GM10266 (cell line): Measurements from ENCODE around the gene ACP3.

Experiments used
- DNase-seq: peaks from one replicate; pipeline ENCODE4 v3.0.0; 2012; ENCODE audit errors: extremely low spot score
- TF ChIP-seq, protein P1 (sequence below): IDR thresholded peaks from 2 replicates; pipeline ENCODE4 v1.5.1; 2012; ENCODE audit warnings: mild to moderate bottlenecking, low read depth; ENCODE audit not compliant: control insufficient read depth, insufficient read depth; ENCODE audit errors: missing control alignments

The ACP3 gene, protein sequence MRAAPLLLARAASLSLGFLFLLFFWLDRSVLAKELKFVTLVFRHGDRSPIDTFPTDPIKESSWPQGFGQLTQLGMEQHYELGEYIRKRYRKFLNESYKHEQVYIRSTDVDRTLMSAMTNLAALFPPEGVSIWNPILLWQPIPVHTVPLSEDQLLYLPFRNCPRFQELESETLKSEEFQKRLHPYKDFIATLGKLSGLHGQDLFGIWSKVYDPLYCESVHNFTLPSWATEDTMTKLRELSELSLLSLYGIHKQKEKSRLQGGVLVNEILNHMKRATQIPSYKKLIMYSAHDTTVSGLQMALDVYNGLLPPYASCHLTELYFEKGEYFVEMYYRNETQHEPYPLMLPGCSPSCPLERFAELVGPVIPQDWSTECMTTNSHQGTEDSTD

DNA sequence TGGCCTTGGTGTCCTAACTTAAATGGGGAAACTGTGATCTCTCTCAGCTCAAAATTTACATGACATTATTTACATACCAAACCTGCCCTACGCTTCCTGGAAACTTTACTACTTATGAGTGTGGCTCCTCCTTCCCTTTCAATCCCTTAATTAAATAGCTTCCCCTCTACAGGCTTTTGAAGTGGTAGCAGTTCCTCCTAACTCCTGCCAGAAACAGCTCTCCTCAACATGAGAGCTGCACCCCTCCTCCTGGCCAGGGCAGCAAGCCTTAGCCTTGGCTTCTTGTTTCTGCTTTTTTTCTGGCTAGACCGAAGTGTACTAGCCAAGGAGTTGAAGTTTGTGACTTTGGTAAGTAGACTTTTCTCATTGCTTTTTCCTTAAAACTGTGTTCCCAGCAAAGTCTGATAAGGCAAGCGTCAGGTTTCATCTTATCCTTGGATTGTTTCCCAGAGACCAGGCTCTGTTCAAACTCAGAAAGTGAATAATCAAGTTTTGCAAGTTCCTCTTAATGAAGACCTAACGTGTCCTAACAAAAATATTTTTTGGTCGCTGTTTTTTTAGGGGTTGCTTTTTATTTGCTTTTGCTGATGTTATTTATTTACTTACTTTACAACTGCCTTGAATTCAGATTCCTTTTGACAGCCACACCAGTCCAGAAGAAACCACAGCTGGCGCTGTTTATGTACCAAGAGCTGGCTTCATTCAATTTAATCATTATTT lies at the start of gene ACP3:
ACP3 (plus strand) TSS at position 179 of the 720 bp plus-strand sequence; CDS start at position 229, 50 bp downstream.
- DNase-seq: no peak
- TF ChIP-seq, protein P1, sequence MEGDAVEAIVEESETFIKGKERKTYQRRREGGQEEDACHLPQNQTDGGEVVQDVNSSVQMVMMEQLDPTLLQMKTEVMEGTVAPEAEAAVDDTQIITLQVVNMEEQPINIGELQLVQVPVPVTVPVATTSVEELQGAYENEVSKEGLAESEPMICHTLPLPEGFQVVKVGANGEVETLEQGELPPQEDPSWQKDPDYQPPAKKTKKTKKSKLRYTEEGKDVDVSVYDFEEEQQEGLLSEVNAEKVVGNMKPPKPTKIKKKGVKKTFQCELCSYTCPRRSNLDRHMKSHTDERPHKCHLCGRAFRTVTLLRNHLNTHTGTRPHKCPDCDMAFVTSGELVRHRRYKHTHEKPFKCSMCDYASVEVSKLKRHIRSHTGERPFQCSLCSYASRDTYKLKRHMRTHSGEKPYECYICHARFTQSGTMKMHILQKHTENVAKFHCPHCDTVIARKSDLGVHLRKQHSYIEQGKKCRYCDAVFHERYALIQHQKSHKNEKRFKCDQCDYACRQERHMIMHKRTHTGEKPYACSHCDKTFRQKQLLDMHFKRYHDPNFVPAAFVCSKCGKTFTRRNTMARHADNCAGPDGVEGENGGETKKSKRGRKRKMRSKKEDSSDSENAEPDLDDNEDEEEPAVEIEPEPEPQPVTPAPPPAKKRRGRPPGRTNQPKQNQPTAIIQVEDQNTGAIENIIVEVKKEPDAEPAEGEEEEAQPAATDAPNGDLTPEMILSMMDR: no peak

DNA sequence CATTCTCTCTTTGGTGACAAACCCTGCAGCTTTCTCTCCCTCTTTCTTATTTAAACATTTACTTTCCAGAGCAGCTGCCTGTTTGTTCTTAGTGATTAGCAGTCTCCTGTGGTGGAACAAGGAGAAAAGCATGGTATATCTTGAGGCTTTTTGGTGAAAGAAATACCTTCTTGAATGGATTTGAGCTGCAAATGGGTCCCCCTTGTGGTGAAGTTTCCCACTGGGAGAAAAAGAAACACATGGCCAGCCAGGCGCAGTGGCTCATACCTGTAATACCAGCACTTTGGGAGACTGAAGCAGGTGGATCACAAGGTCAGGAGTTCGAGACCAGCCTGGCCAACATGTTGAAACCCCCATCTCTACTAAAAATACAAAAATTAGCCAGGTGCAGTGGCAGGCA lies 48.3 kb upstream of the ACP3 start:
- DNase-seq: no peak
- TF ChIP-seq, protein P1: peak; percentile 23

DNA sequence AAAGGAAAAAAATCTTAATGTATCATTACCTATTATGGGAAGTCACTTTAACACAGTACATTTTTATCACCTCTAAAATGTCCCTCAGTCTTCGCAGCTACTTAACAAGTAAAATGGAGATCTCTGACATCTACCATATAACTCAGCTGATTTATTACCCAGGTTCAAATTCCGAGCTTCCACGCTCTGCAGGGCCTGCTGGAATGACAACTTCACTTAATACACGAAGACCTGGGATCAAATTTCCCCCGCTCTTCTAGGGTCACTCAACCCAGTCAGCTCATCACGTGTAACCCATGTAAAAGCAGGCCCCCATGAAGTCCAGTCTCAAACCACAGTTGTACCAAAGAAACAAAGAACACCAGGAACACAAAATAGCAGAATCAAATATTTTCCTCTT lies 44.2 kb upstream of the ACP3 start:
- no peak for DNase-seq
- TF ChIP-seq, protein P1: no peak

DNA sequence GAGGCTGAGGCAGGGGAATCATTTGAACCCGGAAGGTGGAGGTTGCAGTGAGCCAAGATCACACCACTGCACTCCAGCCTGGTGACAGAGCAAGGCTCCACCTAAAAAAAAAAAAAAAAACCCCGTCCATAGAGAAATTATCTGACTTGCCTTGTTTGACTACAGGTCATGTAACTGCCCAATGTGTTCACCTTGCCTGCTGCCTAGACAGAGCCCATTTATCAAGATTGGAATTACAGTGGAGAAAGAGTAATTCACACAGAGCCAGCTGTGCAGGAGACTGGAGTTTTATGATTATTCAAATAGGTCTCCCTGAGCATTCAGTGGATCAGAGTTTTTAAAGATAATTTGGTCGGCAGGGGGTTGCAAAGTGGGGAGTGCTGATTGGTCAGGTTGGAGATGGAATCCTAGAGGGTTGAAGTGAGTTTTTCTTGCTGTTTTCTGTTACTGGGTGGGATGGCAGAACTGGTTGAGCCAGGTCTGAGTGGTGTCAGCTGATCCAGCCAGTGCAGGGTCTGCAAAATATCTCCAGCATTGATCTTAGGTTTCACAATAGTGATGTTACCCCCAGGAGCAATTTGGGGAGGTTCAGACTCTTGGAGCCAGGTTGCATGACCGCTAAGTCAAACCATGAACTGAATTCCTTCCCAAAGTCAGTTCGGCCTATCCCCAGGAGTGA lies 40.8 kb upstream of the ACP3 start:
- TF ChIP-seq, protein P1: no peak
- no peak for DNase-seq

DNA sequence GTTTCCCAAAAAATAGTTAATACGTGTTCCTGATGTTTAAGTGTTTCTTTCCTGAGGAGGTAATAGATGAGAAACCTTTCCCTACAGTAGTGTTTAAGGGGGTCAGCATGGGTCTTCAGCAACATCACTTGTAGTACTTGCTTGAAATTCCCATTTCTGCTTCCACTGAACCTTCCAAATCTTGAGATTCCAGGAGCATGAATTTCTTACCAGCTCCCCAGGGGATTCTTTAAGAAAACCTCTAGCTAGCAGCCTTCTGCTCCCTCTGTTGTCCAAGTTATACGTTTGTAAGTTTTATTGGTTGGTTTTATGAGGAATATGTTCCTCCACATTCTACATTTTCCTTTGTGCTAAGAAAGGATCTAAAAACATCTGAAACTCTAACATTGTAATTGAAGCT lies 38.2 kb upstream of the ACP3 start:
- DNase-seq: no peak
- TF ChIP-seq, protein P1: no peak

DNA sequence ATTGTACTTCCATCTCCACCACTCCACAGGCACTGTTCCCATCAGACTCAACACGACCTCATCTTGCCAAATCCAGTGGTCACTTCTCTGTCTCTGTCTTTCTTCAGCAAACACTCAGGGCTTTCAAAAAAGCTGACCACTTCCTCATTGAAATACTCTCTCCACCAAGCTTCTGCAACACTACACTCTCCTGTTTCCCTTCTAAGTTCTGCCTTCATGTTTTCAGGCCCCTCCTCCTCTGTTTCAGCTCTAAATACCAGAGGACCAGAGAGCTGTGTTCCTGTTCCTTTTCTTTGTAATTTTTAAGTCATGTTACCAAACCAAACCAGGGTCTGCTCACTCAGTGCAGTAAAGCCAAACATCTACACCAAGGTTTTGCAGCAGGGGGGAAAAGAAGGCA lies 33.8 kb upstream of the ACP3 start:
- TF ChIP-seq, protein P1: no peak
- DNase-seq: no peak
